ENCODE measurements around the gene TBX5. TPM values are rescaled to one million over a fixed set of nuclear protein-coding genes. Genes with fewer than 3 reads are reported as not detected.

Gene TBX5
- not detected in 2 replicates for total RNA-seq

GRCh38 chr12:114405519-114406271, at the start of gene TBX5:
TSS of gene TBX5 (minus strand) at chr12:114406144. CDS start at chr12:114403898, 2,246 bp downstream.
- DNase-seq (ENCODE audit: extremely low read depth, low read depth, low spot score), result no peak

- no peak for DNase-seq (ENCODE audit: extremely low read depth, low read depth, low spot score)
Observed at GRCh38 chr12:114451657-114452056, 45.7 kb upstream of the TBX5 start.

- no peak for DNase-seq (ENCODE audit: extremely low read depth, low read depth, low spot score)
Observed at GRCh38 chr12:114450515-114451300, 44.8 kb upstream of the TBX5 start.

GRCh38 chr12:114450019-114450418, 44.1 kb upstream of the TBX5 start:
- no peak for DNase-seq (ENCODE audit: extremely low read depth, low read depth, low spot score)

- no peak for DNase-seq (ENCODE audit: extremely low read depth, low read depth, low spot score)
Observed at GRCh38 chr12:114448618-114448933, 42.6 kb upstream of the TBX5 start.

- no peak for DNase-seq (ENCODE audit: extremely low read depth, low read depth, low spot score)
Observed at GRCh38 chr12:114447799-114448617, 42.1 kb upstream of the TBX5 start.

GRCh38 chr12:114447274-114447716, 41.4 kb upstream of the TBX5 start:
- DNase-seq (ENCODE audit: extremely low read depth, low read depth, low spot score), result no peak

GRCh38 chr12:114445401-114446323, 39.7 kb upstream of the TBX5 start:
- DNase-seq (ENCODE audit: extremely low read depth, low read depth, low spot score), result no peak

- DNase-seq (ENCODE audit: extremely low read depth, low read depth, low spot score), result no peak
Observed at GRCh38 chr12:114444422-114445279, 38.7 kb upstream of the TBX5 start.

- no peak for DNase-seq (ENCODE audit: extremely low read depth, low read depth, low spot score)
Observed at GRCh38 chr12:114443607-114444421, 37.9 kb upstream of the TBX5 start.

GRCh38 chr12:114442578-114442977, 36.6 kb upstream of the TBX5 start:
- no peak for DNase-seq (ENCODE audit: extremely low read depth, low read depth, low spot score)

- DNase-seq (ENCODE audit: extremely low read depth, low read depth, low spot score), result no peak
Observed at GRCh38 chr12:114441545-114441944, 35.6 kb upstream of the TBX5 start.

- DNase-seq (ENCODE audit: extremely low read depth, low read depth, low spot score), result no peak
Observed at GRCh38 chr12:114441039-114441383, 35.1 kb upstream of the TBX5 start.

GRCh38 chr12:114440270-114441038, 34.5 kb upstream of the TBX5 start:
- DNase-seq (ENCODE audit: extremely low read depth, low read depth, low spot score), result no peak

GRCh38 chr12:114439817-114440216, 33.9 kb upstream of the TBX5 start:
- DNase-seq (ENCODE audit: extremely low read depth, low read depth, low spot score), result no peak

- no peak for DNase-seq (ENCODE audit: extremely low read depth, low read depth, low spot score)
Observed at GRCh38 chr12:114439261-114439683, 33.3 kb upstream of the TBX5 start.

- DNase-seq (ENCODE audit: extremely low read depth, low read depth, low spot score), result no peak
Observed at GRCh38 chr12:114438635-114439256, 32.8 kb upstream of the TBX5 start.

Measured in glomerular endothelial cell (primary cell).